Ramos (cell line): ENCODE data around the gene SFRP5.

Source experiments
- in situ Hi-C: fragments of 300-500 bp; cut with MboI; formaldehyde crosslinking; loops from one replicate; pipeline ENCODE4 v1.14.3; 2022; ENCODE audit warnings: low sequenced_read_pairs; ENCODE audit not compliant: unreplicated experiment

Gene SFRP5

GRCh38 chr10:97771913-97772823 lies at the start of gene SFRP5:
Gene SFRP5, minus strand, starts transcription at chr10:97771999. Its CDS starts 166 bp downstream, at chr10:97771833.
- in situ Hi-C loops: no loop called here

- in situ Hi-C loops: no loop called here
Observed at GRCh38 chr10:97820096-97820704, 48.4 kb upstream of the SFRP5 start.

- in situ Hi-C loops: no loop called here
Observed at GRCh38 chr10:97818572-97818971, 46.8 kb upstream of the SFRP5 start.

- in situ Hi-C loops: no loop called here
Observed at GRCh38 chr10:97816609-97817008, 44.8 kb upstream of the SFRP5 start.

- in situ Hi-C loops: no loop called here
Observed at GRCh38 chr10:97814996-97815395, 43.2 kb upstream of the SFRP5 start.

- in situ Hi-C loops: no loop called here
Observed at GRCh38 chr10:97813311-97813710, 41.5 kb upstream of the SFRP5 start.

GRCh38 chr10:97812696-97813095 lies 40.9 kb upstream of the SFRP5 start:
- in situ Hi-C loops: no loop called here

GRCh38 chr10:97811958-97812357 lies 40.2 kb upstream of the SFRP5 start:
- in situ Hi-C loops: no loop called here

GRCh38 chr10:97810446-97810845 lies 38.6 kb upstream of the SFRP5 start:
- in situ Hi-C loops: no loop called here

GRCh38 chr10:97805949-97806348 lies 34.1 kb upstream of the SFRP5 start:
- in situ Hi-C loops: no loop called here

GRCh38 chr10:97805096-97805884 lies 33.5 kb upstream of the SFRP5 start:
- in situ Hi-C loops: no loop called here

- in situ Hi-C loops: no loop called here
Observed at GRCh38 chr10:97801422-97801821, 29.6 kb upstream of the SFRP5 start.

GRCh38 chr10:97800474-97800873 lies 28.7 kb upstream of the SFRP5 start:
- in situ Hi-C loops: no loop called here

- in situ Hi-C loops: no loop called here
Observed at GRCh38 chr10:97798958-97799610, 27.3 kb upstream of the SFRP5 start.

- in situ Hi-C loops: no loop called here
Observed at GRCh38 chr10:97796651-97797050, 24.9 kb upstream of the SFRP5 start.

GRCh38 chr10:97795886-97796285 lies 24.1 kb upstream of the SFRP5 start:
- in situ Hi-C loops: no loop called here

GRCh38 chr10:97791824-97792721 lies 20.3 kb upstream of the SFRP5 start:
- in situ Hi-C loops: no loop called here

GRCh38 chr10:97789770-97790397 lies 18.1 kb upstream of the SFRP5 start:
- in situ Hi-C loops: no loop called here
